CD14-positive monocyte (primary cell): Measurements from ENCODE around the gene EYA4. TPM values are rescaled to one million over a fixed set of nuclear protein-coding genes. Genes with fewer than 3 reads are reported as not detected.

Source experiments
- DNase-seq, 3 donors: peaks; one replicate each; pipeline ENCODE4 v3.0.0-alpha.2; 2011 to 2022
- H2AFZ ChIP-seq: 2 replicates; pipeline ENCODE4 v1.6.0; 2012; ENCODE audit warnings: mild to moderate bottlenecking, low read depth, low read length, inconsistent platforms; ENCODE audit not compliant: insufficient read depth, poor library complexity, severe bottlenecking
- H3K27ac ChIP-seq, 2 donors: 1 replicate in 1 of 2; 2 replicates in 1 of 2; pipeline ENCODE4 v1.5.1; 2012 to 2013; ENCODE audit warnings: low read length in 2 of 2, control low read depth in 1 of 2, inconsistent platforms in 1 of 2, low read depth in 1 of 2, mild to moderate bottlenecking in 1 of 2
- H3K27me3 ChIP-seq, 2 donors: one replicate each; pipeline versions ENCODE4 v1.6.0 to v1.6.1; 2011 to 2013; ENCODE audit warnings: low read length in 2 of 2; ENCODE audit not compliant: control insufficient read depth in 2 of 2, insufficient read depth in 2 of 2
- H3K36me3 ChIP-seq, 2 donors: replicated peaks in 1 of 2; 1 replicate in 1 of 2; 2 replicates in 1 of 2; pipeline versions ENCODE4 v1.5.1 to v1.6.1; 2012 to 2013; ENCODE audit warnings: low read length in 2 of 2, control low read depth in 1 of 2, inconsistent platforms in 1 of 2, mild to moderate bottlenecking in 1 of 2; ENCODE audit not compliant: insufficient read depth in 2 of 2, control insufficient read depth in 1 of 2
- H3K4me1 ChIP-seq, 2 donors: 1 replicate in 1 of 2; 2 replicates in 1 of 2; pipeline versions ENCODE4 v1.5.1 to v1.6.1; 2012 to 2013; ENCODE audit warnings: low read length in 2 of 2, control low read depth in 1 of 2, inconsistent platforms in 1 of 2, mild to moderate bottlenecking in 1 of 2, moderate library complexity in 1 of 2; ENCODE audit not compliant: insufficient read depth in 2 of 2, control insufficient read depth in 1 of 2
- H3K4me2 ChIP-seq: replicated peaks from 2 replicates; pipeline ENCODE3; 2012; ENCODE audit warnings: low read length, moderate library complexity, mild to moderate bottlenecking; ENCODE audit not compliant: poor library complexity, severe bottlenecking; ENCODE audit errors: extremely low read depth
- H3K4me3 ChIP-seq, 3 experiments: fragments of 200-600 bp in 1 of 3; sonication (generic) in 1 of 3; replicated peaks in 1 of 3; 1 replicate in 2 of 3; 2 replicates in 1 of 3; pipeline ENCODE4 v1.5.1; 2011 to 2013; ENCODE audit warnings: low read length in 3 of 3, mild to moderate bottlenecking in 3 of 3, control low read depth in 2 of 3, low read depth in 2 of 3, inconsistent platforms in 1 of 3, moderate library complexity in 1 of 3
- H3K79me2 ChIP-seq: 2 replicates; pipeline ENCODE4 v1.6.0; 2012; ENCODE audit warnings: mild to moderate bottlenecking, control low read depth, inconsistent platforms, low read length, moderate library complexity; ENCODE audit not compliant: insufficient read depth
- H3K9ac ChIP-seq: 2 replicates; pipeline ENCODE4 v1.6.0; 2017; ENCODE audit warnings: low read length, mild to moderate bottlenecking; ENCODE audit not compliant: insufficient read depth, poor library complexity, severe bottlenecking
- H3K9me3 ChIP-seq, 2 donors: replicated peaks in 1 of 2; 1 replicate in 1 of 2; 2 replicates in 1 of 2; pipeline versions ENCODE4 v1.5.1 to v1.6.1; 2012 to 2013; ENCODE audit warnings: low read length in 2 of 2, control low read depth in 1 of 2; ENCODE audit not compliant: control insufficient read depth in 1 of 2, insufficient read depth in 1 of 2
- H4K20me1 ChIP-seq: 2 replicates; pipeline ENCODE4 v1.6.0; 2012; ENCODE audit warnings: mild to moderate bottlenecking, low read length, control low read depth, moderate library complexity; ENCODE audit not compliant: insufficient read depth
- H3K27ac Mint-ChIP-seq, 7 donors: one replicate each; pipeline ENCODE4 v1.8.0; 2020; ENCODE audit warnings: mild to moderate bottlenecking in 7 of 7, mixed read lengths in 7 of 7, moderate library complexity in 6 of 7, inconsistent platforms in 2 of 7
- H3K27me3 Mint-ChIP-seq, 3 donors: one replicate each; pipeline ENCODE4 v1.8.0; 2021 to 2022; ENCODE audit warnings: low read depth in 3 of 3, mild to moderate bottlenecking in 3 of 3, mixed read lengths in 3 of 3, moderate library complexity in 3 of 3, inconsistent platforms in 1 of 3
- H3K36me3 Mint-ChIP-seq, 2 donors: one replicate each; pipeline ENCODE4 v1.8.0; 2020; ENCODE audit warnings: mixed read lengths in 2 of 2, inconsistent platforms in 1 of 2, mild to moderate bottlenecking in 1 of 2
- H3K4me1 Mint-ChIP-seq: one replicate; pipeline ENCODE4 v1.8.0; 2020; ENCODE audit warnings: mild to moderate bottlenecking, mixed read lengths
- H3K4me3 Mint-ChIP-seq, 2 donors: one replicate each; pipeline ENCODE4 v1.8.0; 2020; ENCODE audit warnings: mild to moderate bottlenecking in 2 of 2, mixed read lengths in 2 of 2, moderate library complexity in 1 of 2
- H3K9me3 Mint-ChIP-seq, 7 donors: one replicate each; pipeline ENCODE4 v1.8.0; 2020 to 2022; ENCODE audit warnings: mixed read lengths in 7 of 7, mild to moderate bottlenecking in 6 of 7, moderate library complexity in 6 of 7, inconsistent platforms in 2 of 7
- WGBS: methylation state at CpG from one replicate; pipeline ENCODE4 v1.1.5; 2013; ENCODE audit warnings: missing lambda C conversion rate; ENCODE audit not compliant: insufficient coverage; 5-methylcytosine and 5-hydroxymethylcytosine counted together
- intact Hi-C, 2 donors: fragments of 100-400 bp; cut with micrococcal nuclease; formaldehyde crosslinking; loops; one replicate each; pipeline versions ENCODE4 v1.15.0 to v1.15.1; 2023
- polyA plus RNA-seq, 3 donors: library from polyadenylated mRNA; depleted of rRNA in 1 of 3; unstranded in 2 of 3; stranded (reverse) in 1 of 3; fragments of 300-500 nt in 2 of 3; fragments of >200 nt in 1 of 3; fragmentation: Illumina TruSeq in 2 of 3; gene quantifications; 1 replicate in 2 of 3; 2 replicates in 1 of 3; pipeline ENCODE4 v1.2.3, GENCODE V29; 2012 to 2021
- TF ChIP-seq, protein P1 (sequence below): fragments of 200-600 bp; IDR thresholded peaks from one replicate; pipeline ENCODE4 v1.8.0; 2022; ENCODE audit warnings: antibody characterized with exemption, mild to moderate bottlenecking

The EYA4 gene
- polyA plus RNA-seq, 3 donors, result not detected

DNA sequence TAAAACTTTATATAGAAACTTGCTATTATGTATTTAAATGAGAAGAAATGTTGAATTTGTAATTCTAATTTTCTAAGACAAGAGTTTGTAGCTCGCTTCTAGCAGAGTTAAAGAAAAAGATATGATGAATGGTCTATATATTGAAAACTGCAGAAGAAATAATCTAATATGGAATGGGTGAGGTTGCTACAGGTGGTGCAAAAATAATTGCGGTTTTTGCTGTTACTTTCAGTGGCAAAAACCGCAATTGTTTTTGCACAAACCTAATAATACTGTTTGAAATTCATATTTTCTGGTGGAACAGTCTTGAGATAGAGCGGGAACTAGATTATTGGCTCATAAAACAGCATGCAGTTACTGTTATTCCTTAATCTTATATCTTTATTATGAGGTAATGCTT, 23.9 kb downstream of the EYA4 start:
- intact Hi-C loops, result no loop called here
- no CpG with 5 or more reads among the region's 4 CpGs for WGBS
- H3K4me3 Mint-ChIP-seq, result no peak overlapping the region
- no peak overlapping the region for H2AFZ ChIP-seq
- H3K4me1 Mint-ChIP-seq, result no peaks in the 10 kb centered on the region
- no peak overlapping the region for H3K4me3 ChIP-seq
- no peaks in the 10 kb centered on the region for H3K4me1 ChIP-seq
- TF ChIP-seq, protein P1, sequence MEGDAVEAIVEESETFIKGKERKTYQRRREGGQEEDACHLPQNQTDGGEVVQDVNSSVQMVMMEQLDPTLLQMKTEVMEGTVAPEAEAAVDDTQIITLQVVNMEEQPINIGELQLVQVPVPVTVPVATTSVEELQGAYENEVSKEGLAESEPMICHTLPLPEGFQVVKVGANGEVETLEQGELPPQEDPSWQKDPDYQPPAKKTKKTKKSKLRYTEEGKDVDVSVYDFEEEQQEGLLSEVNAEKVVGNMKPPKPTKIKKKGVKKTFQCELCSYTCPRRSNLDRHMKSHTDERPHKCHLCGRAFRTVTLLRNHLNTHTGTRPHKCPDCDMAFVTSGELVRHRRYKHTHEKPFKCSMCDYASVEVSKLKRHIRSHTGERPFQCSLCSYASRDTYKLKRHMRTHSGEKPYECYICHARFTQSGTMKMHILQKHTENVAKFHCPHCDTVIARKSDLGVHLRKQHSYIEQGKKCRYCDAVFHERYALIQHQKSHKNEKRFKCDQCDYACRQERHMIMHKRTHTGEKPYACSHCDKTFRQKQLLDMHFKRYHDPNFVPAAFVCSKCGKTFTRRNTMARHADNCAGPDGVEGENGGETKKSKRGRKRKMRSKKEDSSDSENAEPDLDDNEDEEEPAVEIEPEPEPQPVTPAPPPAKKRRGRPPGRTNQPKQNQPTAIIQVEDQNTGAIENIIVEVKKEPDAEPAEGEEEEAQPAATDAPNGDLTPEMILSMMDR, result no peak
- H3K9me3 ChIP-seq, result no peaks in the 10 kb centered on the region
- no peaks in the 10 kb centered on the region for H3K36me3 Mint-ChIP-seq
- H3K9me3 Mint-ChIP-seq, result peaks cover 0 to 8% (median 0%) of the 10 kb centered on the region in 7 donors
- no peaks in the 10 kb centered on the region for H4K20me1 ChIP-seq
- DNase-seq, result no peak
- H3K27me3 ChIP-seq, result no peaks in the 10 kb centered on the region
- no peak overlapping the region for H3K27ac Mint-ChIP-seq
- H3K27me3 Mint-ChIP-seq, result peaks cover 0 to 4% (median 2%) of the 10 kb centered on the region in 3 donors
- no peak overlapping the region for H3K27ac ChIP-seq
- H3K79me2 ChIP-seq, result no peaks in the 10 kb centered on the region
- H3K9ac ChIP-seq, result no peak overlapping the region
- H3K36me3 ChIP-seq, result no peaks in the 10 kb centered on the region
- H3K4me2 ChIP-seq, result no peak overlapping the region

DNA sequence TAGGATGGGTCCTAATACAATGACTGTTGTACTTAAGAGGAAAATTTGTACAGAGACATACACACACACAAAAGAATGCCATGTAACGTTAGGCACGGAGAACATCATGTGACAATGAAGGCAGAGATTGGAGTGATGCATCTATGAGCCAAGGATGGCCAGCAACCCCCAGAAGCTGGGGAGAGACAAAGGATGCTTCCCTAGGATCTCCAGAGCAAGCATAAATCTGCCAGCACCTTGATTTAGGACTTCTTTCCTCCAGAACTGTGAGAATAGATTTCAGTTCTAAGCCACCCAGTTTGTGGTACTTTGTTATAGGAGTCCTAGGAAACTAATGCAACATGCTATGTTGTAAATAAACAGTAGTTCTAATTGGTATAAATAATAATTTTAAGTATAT, 25.0 kb downstream of the EYA4 start:
- 82% methylated on average over 2 of the region's 2 CpGs for WGBS
- TF ChIP-seq, protein P1, result no peak
- Histone ChIP-seq H3K4me1 (no peaks in the 10 kb centered on the region), H3K4me2 (no peak overlapping the region), H3K9me3 (no peaks in the 10 kb centered on the region), H3K27me3 (no peaks in the 10 kb centered on the region), H3K79me2 (no peaks in the 10 kb centered on the region), H3K4me3 (no peak overlapping the region), H3K9ac (no peak overlapping the region), H3K27ac (no peak overlapping the region), H2AFZ (no peak overlapping the region), H3K36me3 (no peaks in the 10 kb centered on the region), H4K20me1 (no peaks in the 10 kb centered on the region)
- Mint-ChIP-seq H3K27ac (no peak overlapping the region), H3K4me3 (no peak overlapping the region), H3K36me3 (no peaks in the 10 kb centered on the region), H3K4me1 (no peaks in the 10 kb centered on the region), H3K27me3 (peaks cover 0 to 4% (median 2%) of the 10 kb centered on the region in 3 donors), H3K9me3 (peaks cover 0 to 8% (median 0%) of the 10 kb centered on the region in 7 donors)
- no peak for DNase-seq
- intact Hi-C loops, result no loop called here
